Measurements from ENCODE around the gene MYOM3.

MYOM3 gene

GRCh38 chr1:24111996-24112779, at the start of gene MYOM3:
TSS of gene MYOM3 (minus strand) at chr1:24112135. CDS start at chr1:24108636, 3,499 bp downstream.
- peaks cover 9% of the 10 kb centered on the region for H3K4me1 ChIP-seq (ENCODE audit: insufficient read depth, low read length)
- H3K9me3 ChIP-seq (ENCODE audit: control insufficient read depth, insufficient read depth, low read length), result no peaks in the 10 kb centered on the region
- peak within 1 kb of the TSS; percentile 52; the same call in 1 of the 2 replicates for H3K9ac ChIP-seq (ENCODE audit: low read depth, low read length)
- no peaks in the 10 kb centered on the region for H3K36me3 ChIP-seq (ENCODE audit: insufficient read depth, low read length)

GRCh38 chr1:24161270-24161669, 49.3 kb upstream of the MYOM3 start:
- H3K4me1 ChIP-seq (ENCODE audit: insufficient read depth, low read length), result no peaks in the 10 kb centered on the region
- no peaks in the 10 kb centered on the region for H3K9me3 ChIP-seq (ENCODE audit: control insufficient read depth, insufficient read depth, low read length)
- H3K9ac ChIP-seq (ENCODE audit: low read depth, low read length), result no peak overlapping the region
- peaks cover 7% of the 10 kb centered on the region for H3K36me3 ChIP-seq (ENCODE audit: insufficient read depth, low read length)

- H3K36me3 ChIP-seq (ENCODE audit: insufficient read depth, low read length), result peaks cover 2% of the 10 kb centered on the region; the same call in 1 of the 2 replicates
- no peak overlapping the region for H3K9ac ChIP-seq (ENCODE audit: low read depth, low read length)
- no peaks in the 10 kb centered on the region for H3K9me3 ChIP-seq (ENCODE audit: control insufficient read depth, insufficient read depth, low read length)
- no peaks in the 10 kb centered on the region; the same call in 1 of the 2 replicates for H3K4me1 ChIP-seq (ENCODE audit: insufficient read depth, low read length)
Observed at GRCh38 chr1:24159366-24159765, 47.4 kb upstream of the MYOM3 start.

DNA sequence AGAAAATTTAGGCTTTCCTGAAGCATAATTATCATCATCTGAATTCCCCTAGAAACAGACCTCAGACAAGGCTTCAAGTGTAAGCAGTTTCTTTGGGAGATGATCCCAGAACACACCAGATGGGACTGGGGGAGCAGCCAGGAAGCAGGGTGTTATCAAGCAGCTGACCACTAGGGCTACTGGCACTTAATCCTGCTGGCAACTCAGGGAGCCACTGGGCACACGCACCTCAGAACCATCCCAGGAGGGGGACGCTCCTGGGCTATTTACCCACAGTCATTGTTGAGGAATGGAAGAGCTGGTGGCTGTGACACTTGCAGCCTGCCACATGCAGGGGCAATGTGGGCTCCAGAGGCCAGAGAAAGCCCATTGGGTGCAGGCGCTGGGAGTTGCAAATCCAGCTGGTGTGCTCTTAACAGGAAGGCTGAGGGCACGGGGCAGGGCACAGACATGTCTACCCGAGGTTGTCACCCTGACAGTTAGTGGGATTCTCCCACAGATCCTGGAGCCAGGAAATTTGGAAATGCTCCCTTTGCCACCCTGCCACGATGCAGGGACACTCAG, 46.1 kb upstream of the MYOM3 start:
- no peaks in the 10 kb centered on the region; the same call in 1 of the 2 replicates for H3K36me3 ChIP-seq (ENCODE audit: insufficient read depth, low read length)
- no peaks in the 10 kb centered on the region; the same call in 1 of the 2 replicates for H3K4me1 ChIP-seq (ENCODE audit: insufficient read depth, low read length)
- no peak overlapping the region for H3K9ac ChIP-seq (ENCODE audit: low read depth, low read length)
- H3K9me3 ChIP-seq (ENCODE audit: control insufficient read depth, insufficient read depth, low read length), result no peaks in the 10 kb centered on the region

DNA sequence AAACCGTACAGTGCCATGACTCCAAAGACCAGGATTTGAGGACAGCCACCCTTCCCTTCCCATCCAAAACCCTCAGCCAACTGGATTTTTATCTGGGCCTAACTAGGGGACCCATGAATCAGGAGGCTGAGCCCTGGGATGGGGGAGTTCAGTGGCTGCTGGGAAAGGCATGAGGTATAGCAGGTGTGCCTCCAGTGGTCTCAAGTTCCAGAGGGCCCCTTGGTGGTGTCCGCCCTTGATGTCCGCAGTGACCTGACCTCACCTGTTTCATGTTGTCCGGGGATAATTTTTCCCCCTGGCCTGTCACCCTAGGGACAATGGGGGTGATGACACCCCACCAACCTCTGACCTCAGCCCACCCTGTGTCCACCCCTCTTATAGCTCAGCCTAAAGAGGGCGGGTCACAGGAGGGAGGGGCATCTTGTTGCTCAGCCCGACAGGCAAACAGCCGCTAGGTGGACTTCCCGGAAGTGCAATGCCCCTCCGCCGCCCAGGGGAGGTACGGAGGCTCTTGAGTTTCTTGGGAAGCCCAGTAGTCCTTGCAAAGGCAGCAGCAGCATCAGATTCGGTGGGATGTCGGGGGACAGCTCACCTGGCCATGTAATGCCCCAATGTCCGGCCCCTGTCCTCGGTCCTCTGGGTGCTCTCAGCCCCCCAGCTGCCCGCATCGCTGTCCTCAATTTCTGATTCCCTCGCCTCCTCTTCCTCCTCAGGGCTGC, 44.8 kb upstream of the MYOM3 start:
- Histone ChIP-seq H3K4me1 (ENCODE audit: insufficient read depth, low read length) (peaks cover 3% of the 10 kb centered on the region; the same call in 1 of the 2 replicates), H3K9me3 (ENCODE audit: control insufficient read depth, insufficient read depth, low read length) (no peaks in the 10 kb centered on the region), H3K9ac (ENCODE audit: low read depth, low read length) (no peak overlapping the region), H3K36me3 (ENCODE audit: insufficient read depth, low read length) (no peaks in the 10 kb centered on the region; the same call in 1 of the 2 replicates)

- Histone ChIP-seq H3K9ac (ENCODE audit: low read depth, low read length) (no peak overlapping the region), H3K9me3 (ENCODE audit: control insufficient read depth, insufficient read depth, low read length) (no peaks in the 10 kb centered on the region), H3K36me3 (ENCODE audit: insufficient read depth, low read length) (no peaks in the 10 kb centered on the region; the same call in 1 of the 2 replicates), H3K4me1 (ENCODE audit: insufficient read depth, low read length) (peaks cover 6% of the 10 kb centered on the region; the same call in 1 of the 2 replicates)
Observed at GRCh38 chr1:24155011-24155782, 43.3 kb upstream of the MYOM3 start.

DNA sequence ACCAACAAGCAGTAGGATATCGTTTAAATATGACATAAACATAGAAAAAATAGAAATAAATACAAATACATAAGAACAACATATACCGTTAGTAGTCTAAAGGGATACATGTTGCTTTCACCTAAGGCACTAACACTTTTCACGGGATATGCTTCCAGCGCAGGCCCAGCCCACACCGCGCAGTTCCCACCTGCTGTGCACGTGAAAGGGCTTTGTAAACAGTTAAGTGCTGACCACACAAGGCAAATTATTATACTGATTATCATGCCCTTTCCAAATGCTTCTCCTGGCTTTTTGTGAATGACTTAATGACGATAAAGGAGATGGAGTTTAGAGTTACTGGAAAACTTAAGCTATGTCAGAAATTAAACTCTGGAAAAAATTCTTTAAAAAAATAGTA, 42.3 kb upstream of the MYOM3 start:
- H3K9me3 ChIP-seq (ENCODE audit: control insufficient read depth, insufficient read depth, low read length), result no peaks in the 10 kb centered on the region
- H3K4me1 ChIP-seq (ENCODE audit: insufficient read depth, low read length), result peaks cover 10% of the 10 kb centered on the region; the same call in 1 of the 2 replicates
- H3K9ac ChIP-seq (ENCODE audit: low read depth, low read length), result no peak overlapping the region
- no peaks in the 10 kb centered on the region; the same call in 1 of the 2 replicates for H3K36me3 ChIP-seq (ENCODE audit: insufficient read depth, low read length)

DNA sequence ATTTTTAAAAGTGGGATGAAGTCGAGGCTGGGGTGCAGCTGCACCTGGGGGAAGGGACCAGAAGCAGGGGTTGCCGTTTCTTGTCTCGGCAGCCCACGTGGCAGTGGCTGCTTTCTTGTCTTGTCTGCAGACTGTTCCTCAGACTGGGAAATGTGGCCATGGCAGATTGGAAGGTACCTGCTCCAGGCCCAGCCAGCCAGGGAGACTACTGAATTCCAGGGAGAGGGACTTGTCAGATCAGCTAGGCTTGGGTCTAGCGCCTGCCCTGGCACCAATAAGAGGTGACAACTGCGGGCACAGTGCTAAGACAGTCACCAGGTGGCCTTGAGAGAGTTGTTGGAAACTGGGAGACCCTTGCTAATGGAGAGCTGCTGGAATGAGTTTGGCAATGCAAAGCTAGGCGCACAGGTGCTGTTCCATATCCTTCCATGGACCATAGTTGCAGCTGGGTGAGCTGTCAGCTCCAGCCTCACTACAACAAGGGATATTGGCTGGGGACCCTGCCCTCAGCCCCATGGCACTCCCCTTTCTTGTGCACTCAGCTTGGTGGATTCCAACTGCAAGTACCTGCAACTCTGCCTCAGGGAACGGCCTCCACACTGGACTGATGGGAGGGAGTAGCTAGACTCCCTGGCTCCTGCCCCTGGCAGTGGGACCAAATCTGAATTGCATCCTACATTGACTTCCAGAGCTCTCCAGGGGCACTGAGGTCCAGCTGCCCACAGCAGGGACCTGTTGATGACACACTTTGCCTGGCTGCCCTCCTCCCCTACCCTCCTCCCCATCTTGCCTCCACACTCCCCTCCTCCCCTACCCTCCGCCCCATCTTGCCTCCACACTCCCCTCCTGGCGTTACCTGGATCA, 40.9 kb upstream of the MYOM3 start:
- H3K4me1 ChIP-seq (ENCODE audit: insufficient read depth, low read length), result peaks cover 10% of the 10 kb centered on the region; the same call in 1 of the 2 replicates
- H3K9me3 ChIP-seq (ENCODE audit: control insufficient read depth, insufficient read depth, low read length), result no peaks in the 10 kb centered on the region
- no peak overlapping the region for H3K9ac ChIP-seq (ENCODE audit: low read depth, low read length)
- H3K36me3 ChIP-seq (ENCODE audit: insufficient read depth, low read length), result no peaks in the 10 kb centered on the region

GRCh38 chr1:24151175-24151533, 39.2 kb upstream of the MYOM3 start:
- H3K9me3 ChIP-seq (ENCODE audit: control insufficient read depth, insufficient read depth, low read length), result no peaks in the 10 kb centered on the region
- peaks cover 10% of the 10 kb centered on the region; the same call in 1 of the 2 replicates for H3K4me1 ChIP-seq (ENCODE audit: insufficient read depth, low read length)
- no peaks in the 10 kb centered on the region for H3K36me3 ChIP-seq (ENCODE audit: insufficient read depth, low read length)
- H3K9ac ChIP-seq (ENCODE audit: low read depth, low read length), result peak overlapping the region; percentile 71

GRCh38 chr1:24150234-24151174, 38.6 kb upstream of the MYOM3 start:
- Histone ChIP-seq H3K9me3 (ENCODE audit: control insufficient read depth, insufficient read depth, low read length) (no peaks in the 10 kb centered on the region), H3K9ac (ENCODE audit: low read depth, low read length) (peak overlapping the region; percentile 71), H3K36me3 (ENCODE audit: insufficient read depth, low read length) (no peaks in the 10 kb centered on the region), H3K4me1 (ENCODE audit: insufficient read depth, low read length) (peaks cover 10% of the 10 kb centered on the region; the same call in 1 of the 2 replicates)

- no peaks in the 10 kb centered on the region for H3K36me3 ChIP-seq (ENCODE audit: insufficient read depth, low read length)
- H3K4me1 ChIP-seq (ENCODE audit: insufficient read depth, low read length), result peaks cover 10% of the 10 kb centered on the region; the same call in 1 of the 2 replicates
- peak overlapping the region; percentile 71; the same call in 1 of the 2 replicates for H3K9ac ChIP-seq (ENCODE audit: low read depth, low read length)
Observed at GRCh38 chr1:24149866-24150233, 37.9 kb upstream of the MYOM3 start.

GRCh38 chr1:24147816-24148215, 35.9 kb upstream of the MYOM3 start:
- H3K4me1 ChIP-seq (ENCODE audit: insufficient read depth, low read length), result peaks cover 10% of the 10 kb centered on the region; the same call in 1 of the 2 replicates
- no peaks in the 10 kb centered on the region for H3K9me3 ChIP-seq (ENCODE audit: control insufficient read depth, insufficient read depth, low read length)
- H3K9ac ChIP-seq (ENCODE audit: low read depth, low read length), result no peak overlapping the region
- no peaks in the 10 kb centered on the region for H3K36me3 ChIP-seq (ENCODE audit: insufficient read depth, low read length)

More at GRCh38 chr1:24149866-24150233, 37.9 kb upstream of the MYOM3 start:
- no peaks in the 10 kb centered on the region for H3K9me3 ChIP-seq (ENCODE audit: control insufficient read depth, insufficient read depth, low read length)

All from ES-I3 (cell line).